Forelimb muscle (tissue), 1 donor: ENCODE results near the gene DAAM2. TPM values are rescaled to one million over a fixed set of nuclear protein-coding genes. Genes with fewer than 3 reads are reported as not detected.

ENCODE experiments used
- DNase-seq: peaks from one replicate; pipeline ENCODE4 v3.0.0-alpha.2; 2013; ENCODE audit warnings: low read depth
- polyA plus RNA-seq: library from polyadenylated mRNA; unstranded; fragments of 120-200 nt; gene quantifications from one replicate; pipeline ENCODE4 v1.2.1, GENCODE V29; 2013; ENCODE audit not compliant: insufficient read length

The DAAM2 gene
- polyA plus RNA-seq, 1 donor, result 35.2 TPM

DNA sequence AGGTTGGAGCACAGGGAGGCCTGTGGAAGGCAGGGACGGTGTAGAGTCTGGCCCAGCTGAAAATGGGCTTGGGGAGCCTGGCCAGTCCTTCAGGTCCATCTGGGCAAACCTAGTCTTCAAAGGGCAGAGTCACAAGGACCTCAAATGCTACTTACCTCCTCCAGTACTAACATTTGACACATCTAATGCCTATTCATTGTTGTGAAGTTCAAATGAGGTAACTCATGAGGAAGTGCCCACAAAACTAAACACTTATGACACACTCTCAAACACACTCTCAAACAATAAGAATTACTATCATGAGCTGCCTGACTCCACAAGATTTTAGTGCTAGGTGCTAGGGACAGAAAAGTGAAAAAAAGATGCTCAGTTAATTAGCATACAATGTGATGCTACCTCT, 27.1 kb downstream of the DAAM2 start:
- DNase-seq, result no peak

DNA sequence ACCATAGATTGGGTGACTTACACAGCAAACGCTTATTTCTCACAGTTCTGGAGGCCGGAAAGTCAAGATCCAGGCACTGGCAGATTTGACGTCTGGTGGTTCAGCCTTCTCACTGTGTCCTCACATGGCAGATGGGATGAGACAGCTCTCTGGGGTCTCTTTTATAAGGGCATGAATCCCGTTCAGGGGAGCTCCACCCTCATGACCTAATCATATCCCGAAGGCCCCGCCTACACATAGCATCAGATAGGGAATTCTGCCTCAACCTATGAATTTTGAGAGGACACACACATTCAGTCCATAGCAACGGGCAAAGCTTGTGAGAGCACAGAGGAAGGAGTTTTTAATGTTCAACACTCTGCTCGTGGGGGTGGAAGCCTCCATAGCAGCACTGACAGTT, 27.5 kb downstream of the DAAM2 start:
- no peak for DNase-seq

DNA sequence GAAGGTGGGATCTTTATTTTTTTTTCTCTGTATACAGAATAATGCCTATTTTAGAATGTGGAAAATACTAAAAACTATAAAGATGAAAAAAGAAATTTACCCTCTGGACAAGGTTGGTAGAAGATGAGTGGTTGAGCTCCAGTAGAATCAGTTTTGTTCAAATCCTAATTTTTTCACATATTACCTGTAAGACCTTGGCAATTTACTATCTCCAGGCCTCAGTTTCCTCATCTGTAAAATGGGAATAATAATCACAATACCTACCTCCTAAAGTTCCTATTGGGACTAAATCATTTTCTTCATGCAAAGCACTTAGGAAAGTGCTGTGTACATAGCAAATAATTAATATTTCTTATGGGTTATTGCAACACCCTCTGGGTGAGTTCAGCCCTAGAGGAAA, 28.4 kb downstream of the DAAM2 start:
- DNase-seq, result no peak

DNA sequence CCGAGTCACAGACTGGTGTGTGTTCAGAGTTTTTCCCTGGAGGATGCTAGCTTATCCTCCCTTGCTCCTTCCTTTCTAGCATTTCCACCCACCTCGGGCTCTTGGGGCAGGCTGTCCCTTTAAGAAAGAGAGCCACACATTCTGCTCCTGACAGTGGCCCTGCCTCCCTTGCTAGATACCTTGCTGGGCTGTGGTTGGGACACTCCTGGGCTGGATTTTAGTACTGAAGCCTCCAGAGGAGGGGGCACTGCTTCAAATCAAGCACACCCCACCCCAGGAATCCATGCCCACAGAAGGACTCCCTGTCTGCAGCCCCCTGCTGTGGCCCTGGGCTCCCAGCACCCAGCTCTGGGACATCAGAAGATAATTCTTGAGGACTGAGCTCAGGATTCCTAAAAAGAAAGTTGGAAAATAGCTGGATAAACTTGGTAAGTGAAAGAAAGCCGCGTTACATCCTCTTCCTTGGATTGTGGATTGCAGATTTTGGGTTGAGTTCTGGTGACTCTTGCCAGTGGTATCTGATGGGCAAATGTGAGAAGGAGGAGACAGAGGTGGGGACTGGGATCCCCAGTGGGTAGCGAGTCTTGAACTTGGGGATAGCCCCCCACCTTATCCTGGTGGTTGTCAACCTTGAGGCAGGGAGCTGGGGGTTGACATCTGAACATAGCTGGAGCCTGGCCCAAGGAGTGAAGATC, 29.0 kb downstream of the DAAM2 start:
- no peak for DNase-seq

DNA sequence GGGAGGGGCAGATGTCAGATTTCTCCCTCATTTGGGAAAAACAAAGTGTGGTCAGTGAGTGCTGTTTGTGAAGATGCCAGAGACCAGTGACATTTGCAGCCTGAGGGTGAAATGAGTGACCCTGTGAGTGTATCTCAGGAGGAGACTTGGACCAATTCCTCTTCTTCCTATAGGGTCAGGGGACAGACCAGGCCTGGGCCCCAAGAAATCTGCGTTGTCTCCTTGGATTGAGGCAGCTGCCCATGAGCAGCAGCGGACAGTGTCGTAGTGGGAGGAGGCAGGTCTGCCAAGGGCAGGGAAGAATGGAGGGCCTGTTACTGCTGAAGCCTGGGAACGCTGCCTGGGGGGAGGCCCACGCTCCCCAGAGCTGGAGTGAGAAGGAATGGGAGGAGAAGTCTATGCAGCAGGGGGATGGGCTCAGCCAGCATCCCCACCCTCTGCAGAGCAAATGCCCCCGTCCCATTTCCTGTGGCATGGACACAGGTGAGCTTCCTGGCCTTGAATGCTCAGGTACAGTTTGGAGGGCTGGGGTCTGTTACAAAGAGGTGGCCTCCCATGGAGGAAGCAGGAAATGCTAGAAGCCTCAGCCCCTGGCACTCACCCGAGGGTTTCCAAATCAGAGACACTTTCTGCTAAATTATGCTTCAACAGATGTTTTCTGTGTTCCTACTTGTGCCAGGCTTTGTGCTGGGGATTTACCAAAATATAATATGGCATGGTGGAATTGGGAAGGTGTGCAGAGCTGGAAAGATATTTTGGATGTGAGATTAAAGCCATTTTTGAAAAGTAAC, 29.8 kb downstream of the DAAM2 start:
- no peak for DNase-seq

DNA sequence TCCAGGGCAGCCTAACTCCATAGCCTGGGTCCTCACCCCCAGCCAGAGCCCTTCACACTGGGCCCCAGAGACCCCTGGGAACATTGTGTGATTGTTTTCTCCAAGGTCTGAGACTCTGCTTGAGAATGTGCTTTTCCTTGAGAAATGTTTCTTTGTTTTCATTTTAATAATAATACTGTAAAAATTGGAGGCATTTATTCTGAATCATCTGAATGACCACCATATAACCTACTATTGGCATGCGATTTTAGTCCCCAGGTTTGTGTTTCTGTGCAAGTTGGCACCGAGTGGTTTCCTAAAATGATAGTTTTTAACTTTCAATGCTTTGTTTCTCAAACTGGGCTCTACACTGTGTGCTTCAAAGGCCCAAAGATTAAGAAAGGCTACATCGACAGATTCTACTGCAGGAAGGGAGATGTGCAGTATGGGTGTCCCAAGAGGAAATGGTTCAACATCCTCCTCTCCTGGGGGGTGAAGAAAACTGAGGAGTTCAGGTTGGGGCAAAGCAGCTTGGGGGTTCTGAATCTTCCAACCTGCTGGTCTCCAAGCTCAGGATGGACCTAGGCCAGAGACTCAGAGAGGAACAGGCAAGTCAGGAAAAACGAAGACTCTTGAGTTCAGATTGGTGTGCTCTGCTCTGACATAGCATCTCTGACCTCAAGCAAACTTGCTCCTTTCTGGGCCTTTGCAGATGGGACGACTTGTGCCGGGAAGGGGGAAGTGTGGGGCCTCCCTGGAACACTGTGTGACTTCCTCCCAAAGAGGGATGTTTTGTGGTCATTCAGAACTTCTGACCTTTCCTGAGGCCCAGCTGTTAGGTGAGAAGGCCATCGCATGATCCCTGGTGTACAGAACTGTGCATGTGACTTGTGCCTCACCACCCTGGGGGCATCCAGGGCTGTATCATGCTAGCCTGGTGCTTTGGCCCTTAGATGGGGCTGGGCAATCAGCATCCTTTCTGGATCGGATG, 31.0 kb downstream of the DAAM2 start:
- no peak for DNase-seq

DNA sequence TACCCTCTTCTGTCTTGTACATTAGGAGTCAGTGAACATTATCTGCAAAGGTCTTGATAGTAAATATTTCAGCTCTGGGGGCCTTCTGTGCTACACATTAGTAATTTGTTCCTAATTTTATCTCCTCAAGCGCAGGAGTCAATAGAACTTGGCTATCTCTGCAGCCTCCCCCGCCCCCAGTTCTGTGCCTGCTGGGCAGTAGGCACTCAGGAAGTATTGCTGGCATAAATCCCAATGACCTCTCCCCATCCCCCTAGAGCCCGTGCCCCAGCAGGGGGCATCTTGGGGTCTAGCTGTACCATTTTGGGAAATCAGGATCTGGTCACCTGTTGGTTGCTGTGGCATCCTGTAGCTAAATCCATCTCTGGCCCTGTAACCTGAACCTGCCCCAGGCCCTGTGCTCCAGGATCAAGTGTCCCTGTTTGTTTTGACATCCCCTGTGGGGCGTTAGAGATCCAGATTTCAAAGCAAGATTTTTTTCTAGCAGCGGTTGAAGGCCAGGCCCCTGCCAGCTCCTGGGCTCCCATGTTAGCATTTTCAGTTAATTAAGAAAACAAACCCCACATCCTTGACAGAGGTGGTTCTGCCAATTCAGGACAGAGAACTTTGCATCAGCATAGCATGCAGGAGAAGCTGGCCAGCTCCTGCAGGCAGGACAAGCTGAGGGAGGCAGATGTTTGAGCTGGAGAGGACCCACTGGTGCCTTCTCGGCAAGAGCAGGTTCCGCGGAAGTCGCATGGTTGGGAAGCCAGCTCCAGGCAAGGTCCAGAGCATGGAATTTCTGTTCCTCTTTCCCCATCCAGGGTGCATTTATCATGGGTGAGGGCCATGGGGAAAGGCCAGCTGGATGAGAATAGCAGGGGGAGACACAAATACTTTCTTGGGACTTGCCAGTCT, 32.1 kb downstream of the DAAM2 start:
- DNase-seq, result no peak

DNA sequence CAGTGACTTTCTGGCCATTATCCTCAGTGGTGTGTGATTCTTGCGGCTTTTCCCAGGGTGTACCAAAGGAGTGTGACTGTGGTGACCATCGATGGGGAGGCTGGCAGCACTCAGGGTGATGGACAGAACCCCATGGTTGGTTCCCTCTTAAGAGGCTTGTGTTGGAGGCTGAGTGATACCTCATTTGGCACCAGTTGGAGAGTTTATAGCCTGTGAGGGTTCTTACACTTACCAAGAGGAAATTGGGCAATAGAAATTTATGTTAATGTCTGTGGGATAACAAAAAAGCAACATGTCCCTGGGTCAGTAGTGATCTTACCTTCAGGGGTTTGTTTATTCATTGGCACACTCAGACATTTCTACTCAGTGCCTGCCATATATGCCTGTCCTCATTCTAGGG, 37.2 kb downstream of the DAAM2 start:
- no peak for DNase-seq

DNA sequence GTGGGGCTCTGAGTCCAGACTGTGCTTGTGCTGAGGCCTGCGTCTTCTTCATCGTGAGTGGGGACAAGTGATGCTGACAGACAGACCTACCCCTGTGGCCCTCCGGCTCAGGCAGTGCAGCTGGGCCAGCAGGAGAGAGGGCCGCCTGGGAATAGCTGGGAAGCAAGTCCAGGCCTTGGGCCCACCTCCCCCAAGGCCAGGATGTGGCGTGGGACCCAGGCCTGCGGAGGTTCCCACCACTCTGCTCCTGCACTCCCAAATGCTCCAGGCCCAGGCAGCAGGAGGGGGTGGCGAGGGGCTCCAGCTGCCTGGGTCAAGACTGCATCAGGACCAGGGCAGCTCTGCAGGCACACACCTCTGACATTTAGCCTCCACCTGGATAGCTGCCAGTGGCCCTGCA, 38.3 kb downstream of the DAAM2 start:
- DNase-seq, result no peak

DNA sequence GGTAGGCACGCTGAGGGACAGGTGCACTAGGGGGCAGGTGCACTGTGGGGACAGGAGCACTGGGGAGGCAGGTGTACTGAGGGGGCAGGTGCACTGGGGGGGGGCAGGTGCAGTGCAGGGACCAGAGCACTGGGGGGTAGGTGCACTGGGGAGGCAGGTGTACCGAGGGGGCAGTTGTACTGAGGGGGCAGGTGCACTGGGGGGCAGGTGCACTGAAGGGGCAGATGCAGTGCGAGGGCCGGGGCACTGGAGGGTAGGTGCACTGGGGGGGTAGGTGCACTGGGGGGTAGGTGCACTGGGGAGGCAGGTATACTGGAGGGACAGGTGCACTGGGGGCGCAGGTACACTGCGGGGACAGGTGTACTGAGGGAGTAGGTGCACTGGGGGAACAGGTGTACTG, 39.5 kb downstream of the DAAM2 start:
- no peak for DNase-seq

DNA sequence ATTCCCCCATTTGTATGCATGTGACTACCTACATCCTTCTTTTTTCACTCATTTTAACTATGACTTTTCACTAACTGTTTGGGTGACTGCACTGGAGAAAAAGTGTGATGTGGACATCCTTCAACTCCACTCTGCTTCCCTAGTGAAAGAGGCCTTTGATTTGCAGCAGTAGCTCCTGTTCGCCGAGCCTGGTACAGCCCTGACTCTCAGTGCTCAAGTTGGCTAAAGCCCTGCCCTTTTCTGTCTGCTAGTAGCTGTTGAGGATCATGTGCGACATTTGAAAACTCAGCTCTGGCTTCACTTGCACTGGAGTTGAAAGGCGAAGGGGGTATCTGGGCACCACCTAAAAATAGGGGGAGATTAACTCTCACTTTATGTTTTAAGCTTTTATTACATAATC, 42.1 kb downstream of the DAAM2 start:
- no peak for DNase-seq

DNA sequence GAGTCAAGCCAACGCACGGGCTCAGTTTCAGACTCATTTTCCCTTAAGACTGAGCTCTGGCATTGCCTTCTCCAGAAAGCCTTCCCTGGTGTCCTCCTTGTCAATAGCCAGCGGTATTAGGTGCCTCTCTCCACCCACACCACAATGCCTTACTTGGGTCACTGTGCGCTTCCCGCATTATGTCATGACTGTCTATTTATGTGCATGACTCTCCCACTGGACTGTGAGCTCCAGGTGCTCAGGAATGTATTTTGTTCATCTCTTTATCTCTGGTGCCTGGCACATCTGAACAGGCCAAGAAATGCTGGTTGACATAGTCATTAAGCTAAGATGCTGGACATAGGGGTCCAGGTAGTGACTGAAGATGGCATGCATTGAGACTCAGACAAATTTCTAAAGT, 42.7 kb downstream of the DAAM2 start:
- no peak for DNase-seq

DNA sequence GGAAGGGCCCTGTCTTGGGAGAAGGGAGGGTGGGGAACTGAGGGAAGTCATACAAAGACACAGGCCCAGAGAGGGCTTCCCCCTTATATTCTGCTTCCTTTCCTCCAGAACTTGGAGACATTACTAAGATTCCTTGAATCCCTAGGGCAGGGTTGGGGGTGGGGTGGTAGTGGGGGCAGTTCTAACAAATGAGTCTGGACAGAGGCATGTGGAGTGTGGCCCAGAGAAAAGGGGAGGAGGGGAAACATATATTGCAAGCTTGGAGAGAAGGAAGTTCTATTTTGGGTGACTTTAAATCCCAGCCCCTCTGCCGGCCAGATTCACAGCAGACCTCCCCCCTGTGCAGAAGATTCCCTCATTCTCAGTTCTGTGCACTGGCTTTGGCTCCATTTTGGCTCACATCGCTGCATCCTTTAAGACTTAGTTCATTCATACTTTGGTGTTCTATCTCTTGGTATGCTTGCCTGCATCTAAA, 43.7 kb downstream of the DAAM2 start:
- DNase-seq, result no peak

DNA sequence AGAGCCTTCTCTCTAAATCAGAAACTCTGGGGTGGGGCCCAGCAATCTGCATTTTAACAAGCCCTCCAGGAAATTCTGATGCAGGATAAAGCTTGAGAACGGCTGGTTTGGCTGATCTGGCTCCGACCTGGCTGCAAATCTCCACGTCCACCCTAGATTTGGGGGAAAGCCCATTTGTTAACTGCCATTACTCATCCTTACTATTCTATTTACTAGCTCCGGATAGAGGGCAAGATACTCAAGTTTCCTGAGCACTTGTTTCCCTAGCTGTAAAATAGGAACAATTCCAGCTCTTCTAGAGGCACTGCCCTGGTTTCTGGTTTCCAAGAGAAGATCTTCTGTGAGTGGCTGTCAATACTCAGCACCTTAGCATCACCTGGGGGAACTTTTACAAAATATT, 44.4 kb downstream of the DAAM2 start:
- no peak for DNase-seq

DNA sequence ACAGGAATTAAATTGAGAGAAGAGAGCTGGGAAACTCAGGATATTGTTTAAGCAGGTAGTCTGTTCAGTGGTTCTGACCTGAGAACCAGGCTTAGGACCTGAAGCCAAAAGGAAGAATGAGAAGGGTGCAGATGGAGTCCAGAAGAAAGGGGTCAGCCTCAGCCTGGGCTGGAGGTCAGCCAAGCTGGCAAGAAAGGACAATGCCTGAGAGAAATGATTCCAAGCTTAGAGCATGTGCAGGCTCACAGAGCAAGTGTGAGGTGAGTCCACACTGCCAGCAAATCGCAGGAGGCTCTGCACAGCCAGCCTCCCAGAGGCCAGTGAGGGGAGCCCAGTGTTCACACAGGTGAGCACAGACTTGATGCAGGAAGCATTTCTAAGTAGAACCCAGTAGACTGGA, 47.3 kb downstream of the DAAM2 start:
- no peak for DNase-seq

DNA sequence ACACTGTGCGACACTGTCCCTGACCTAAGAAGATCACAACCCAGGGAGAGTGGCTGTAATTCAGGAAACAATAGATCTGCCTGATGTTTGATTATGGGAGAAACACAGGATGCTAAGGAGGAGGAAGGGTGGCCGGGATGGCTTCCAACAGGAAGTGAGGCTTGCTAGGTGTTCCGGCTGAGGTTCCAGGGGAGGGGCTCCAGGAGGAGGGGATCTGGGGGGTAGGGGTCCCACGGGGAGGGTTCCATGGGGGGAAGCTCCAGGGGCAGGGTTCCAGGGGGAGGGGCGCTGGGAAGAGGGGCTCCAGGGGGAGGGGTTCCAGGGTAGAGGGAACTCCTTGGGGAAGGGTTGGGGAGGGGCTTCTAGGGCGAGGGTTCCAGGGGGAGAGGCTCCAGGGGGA, 48.6 kb downstream of the DAAM2 start:
- no peak for DNase-seq

DNA sequence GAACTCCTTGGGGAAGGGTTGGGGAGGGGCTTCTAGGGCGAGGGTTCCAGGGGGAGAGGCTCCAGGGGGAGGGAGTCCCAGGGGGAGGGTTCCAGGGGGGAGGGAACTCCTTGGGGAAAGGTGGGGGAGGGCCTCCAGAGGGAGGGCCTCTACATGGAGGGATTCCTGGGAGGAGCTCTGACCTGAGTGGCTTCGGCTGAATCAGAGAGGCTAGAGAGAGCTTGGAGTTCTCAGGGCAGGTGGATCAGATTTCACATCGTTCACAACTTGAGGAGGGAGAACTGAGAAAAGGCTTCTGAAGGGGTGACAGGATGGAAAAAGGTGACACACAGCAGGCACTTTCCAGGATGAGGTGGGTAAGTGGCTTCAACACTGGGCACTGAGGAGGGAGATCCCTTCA, 49.1 kb downstream of the DAAM2 start:
- DNase-seq, result no peak

DNA sequence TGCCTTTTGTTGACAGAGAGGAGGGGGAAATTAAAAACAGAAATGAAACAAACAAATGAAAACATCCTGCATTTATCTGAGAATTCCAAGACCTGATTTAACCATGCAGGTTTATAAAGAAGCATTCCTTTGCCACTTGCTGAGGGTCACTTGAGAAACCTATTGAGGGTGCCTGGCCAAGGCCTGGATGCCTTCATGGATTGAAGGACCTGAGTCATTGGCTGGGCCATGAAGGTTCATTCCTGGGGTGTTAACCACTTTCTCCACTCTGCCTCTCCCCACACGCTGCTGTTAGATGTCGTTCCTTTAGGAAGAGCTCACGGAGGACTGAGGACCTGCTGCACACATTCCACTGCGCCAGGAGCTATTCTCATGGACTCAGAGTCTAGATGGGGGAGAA, 49.7 kb downstream of the DAAM2 start:
- no peak for DNase-seq

DNA sequence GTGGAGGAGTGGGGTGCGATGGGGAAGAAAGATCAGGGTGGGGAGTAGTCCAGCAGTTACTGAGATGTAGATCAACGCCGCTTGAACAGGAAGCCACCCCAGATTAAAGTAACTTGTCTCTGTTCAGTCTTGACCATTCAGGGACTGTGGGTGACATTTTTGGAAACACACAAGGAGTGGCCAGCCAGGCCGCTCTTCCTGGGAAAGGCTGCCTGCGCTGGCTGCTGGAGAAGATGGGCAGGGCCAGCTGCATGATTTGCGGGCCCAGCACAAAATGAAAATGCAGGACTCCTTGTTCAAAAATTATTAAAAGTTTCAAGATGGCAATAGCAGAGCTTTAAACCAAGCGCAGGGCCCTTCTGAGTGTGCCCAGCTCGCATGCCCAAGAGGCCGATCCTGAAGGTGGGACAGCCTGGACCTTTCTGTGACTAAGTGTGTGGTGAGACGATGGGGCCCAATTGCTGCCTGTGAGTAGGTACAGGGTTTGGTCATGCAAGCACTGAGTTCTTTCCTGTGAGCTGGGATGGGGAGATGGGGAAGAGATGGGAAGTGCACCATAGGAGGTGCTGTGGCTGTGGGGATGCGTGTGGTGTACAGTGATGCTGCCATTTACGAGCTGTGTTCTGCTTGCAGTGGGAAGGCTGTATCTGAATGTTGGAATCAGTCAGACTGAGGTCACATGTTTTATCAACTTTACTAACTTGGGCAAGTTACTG, 51.3 kb downstream of the DAAM2 start:
- DNase-seq, result no peak

DNA sequence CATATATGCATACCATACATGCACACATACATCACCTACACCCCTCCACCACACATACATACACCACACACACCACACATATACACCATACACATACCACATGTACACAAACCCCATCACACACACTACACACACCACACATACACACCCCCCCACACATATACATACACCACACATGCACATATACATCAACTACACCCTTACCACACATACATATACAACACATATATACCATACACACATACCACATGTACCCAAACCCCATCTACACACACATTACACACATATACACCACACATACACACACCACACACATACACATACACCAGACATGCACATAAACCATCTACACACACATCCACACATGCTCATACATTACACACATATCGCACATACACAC, 52.7 kb downstream of the DAAM2 start:
- no peak for DNase-seq

DNA sequence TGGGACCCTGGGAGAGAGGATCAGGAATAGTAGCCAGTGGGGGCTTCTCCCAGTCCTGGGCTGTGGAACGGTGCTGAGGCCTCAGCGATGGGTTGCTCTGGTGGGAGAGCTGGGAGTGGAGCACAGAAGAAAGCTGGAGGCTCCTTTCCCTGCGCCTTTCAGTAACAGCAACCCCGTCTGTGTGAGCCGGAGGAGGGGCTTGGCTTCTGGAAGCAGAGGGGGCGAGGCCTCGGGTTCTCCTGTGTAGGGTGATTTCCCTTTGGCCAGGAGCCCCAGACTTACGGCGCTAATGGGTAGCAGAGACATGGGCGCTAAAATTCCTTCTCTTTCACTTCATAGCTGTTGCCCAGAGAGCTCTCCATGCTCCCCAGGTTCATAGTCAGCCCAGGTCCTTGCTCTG, 55.0 kb downstream of the DAAM2 start:
- DNase-seq, result no peak
